OCI-M2 (cell line): ENCODE measurements around the gene FN3K.

ENCODE experiments used
- DNase-seq: peaks from one replicate; lab custom pipeline; 2025; ENCODE audit not compliant: unreplicated experiment; lab: John Stamatoyannopoulos, UW

Gene FN3K

GRCh38 chr17:82734987-82735866 lies at the start of gene FN3K:
FN3K (plus strand) TSS chr17:82735615; CDS start chr17:82735637, 22 bp downstream.
- DNase-seq: no peak

- no peak for DNase-seq
Observed at GRCh38 chr17:82686366-82687324, 48.8 kb upstream of the FN3K start.

GRCh38 chr17:82687375-82687861 lies 48.0 kb upstream of the FN3K start:
- DNase-seq: no peak

GRCh38 chr17:82687871-82688270 lies 47.5 kb upstream of the FN3K start:
- DNase-seq: no peak

GRCh38 chr17:82689077-82689476 lies 46.3 kb upstream of the FN3K start:
- DNase-seq: no peak

- DNase-seq: no peak
Observed at GRCh38 chr17:82690786-82691489, 44.5 kb upstream of the FN3K start.

GRCh38 chr17:82691714-82692113 lies 43.7 kb upstream of the FN3K start:
- DNase-seq: no peak

GRCh38 chr17:82692268-82692667 lies 43.1 kb upstream of the FN3K start:
- DNase-seq: no peak

GRCh38 chr17:82693168-82693867 lies 42.1 kb upstream of the FN3K start:
- no peak for DNase-seq

GRCh38 chr17:82694647-82695046 lies 40.8 kb upstream of the FN3K start:
- DNase-seq: no peak

GRCh38 chr17:82696259-82696658 lies 39.2 kb upstream of the FN3K start:
- DNase-seq: no peak

- DNase-seq: no peak
Observed at GRCh38 chr17:82696916-82697807, 38.3 kb upstream of the FN3K start.

- no peak for DNase-seq
Observed at GRCh38 chr17:82697808-82698064, 37.7 kb upstream of the FN3K start.

- DNase-seq: peak; percentile 77
Observed at GRCh38 chr17:82698065-82698973, 37.1 kb upstream of the FN3K start, which contains the start of gene RAB40B. RAB40B (minus strand) TSS chr17:82698698; CDS start chr17:82698596, 102 bp downstream.

GRCh38 chr17:82698974-82699442 lies 36.4 kb upstream of the FN3K start:
- DNase-seq: no peak

- DNase-seq: no peak
Observed at GRCh38 chr17:82699551-82699950, 35.9 kb upstream of the FN3K start.

- no peak for DNase-seq
Observed at GRCh38 chr17:82702231-82702927, 33.0 kb upstream of the FN3K start.
